ENCODE measurements around the gene MSRB1. TPM values are rescaled to one million over a fixed set of nuclear protein-coding genes. Genes with fewer than 3 reads are reported as not detected.

The MSRB1 gene
- total and polyA plus RNA-seq, 2 of the 8 experiments (the other 6 are each of a cell fraction or from before 2014, with no cell fraction given) = 28.2 to 51.4 TPM

- TF ChIP-seq BRCA1 (IDR thresholded peaks at IDR 0.05; ENCODE audit: low read depth, low read length) (no peak), ATF2 (IDR thresholded peaks at IDR 0.05; ENCODE audit: low read length) (no peak), EZH2 (IDR thresholded peaks at IDR 0.05; ENCODE audit: low read depth, low read length, severe bottlenecking) (no peak), SUZ12 (IDR thresholded peaks at IDR 0.05; ENCODE audit: low read length) (no peak), USF2 (IDR thresholded peaks at IDR 0.05; ENCODE audit: low read length) (no peak), ASH2L (IDR thresholded peaks at IDR 0.05; ENCODE audit: low read length) (no peak), GTF2F1 (IDR thresholded peaks at IDR 0.05; ENCODE audit: borderline replicate concordance, low read depth, low read length) (no peak), KDM5A (IDR thresholded peaks at IDR 0.05; ENCODE audit: low read length) (no peak)
Observed at GRCh38 chr16:1908184-1908583, 34.8 kb downstream of the MSRB1 start (continued).

Data from H1 (cell line).